ENCODE measurements around the gene CDCA8. TPM values are rescaled to one million over a fixed set of nuclear protein-coding genes. Genes with fewer than 3 reads are reported as not detected.

CDCA8 gene
- total and polyA plus RNA-seq, 2 of the 13 experiments (the other 11 are each of a cell fraction or from before 2014, with no cell fraction given), result 24.1 to 38.6 TPM

- TF ChIP-seq GABPA (IDR thresholded peaks at IDR 0.05; ENCODE audit: low read depth, low read length) (peak; percentile 65), GABPA (CRISPR knock-in tag; IDR thresholded peaks at IDR 0.05; ENCODE audit: low read depth) (peak; percentile 91), NFYC (CRISPR knock-in tag; IDR thresholded peaks at IDR 0.05) (peak; percentile 94), NKX3-1 (CRISPR knock-in tag; IDR thresholded peaks at IDR 0.05) (peak; percentile 59; the same call in 1 of the 2 replicates), ZNF629 (CRISPR knock-in tag; conservative IDR thresholded peaks at IDR 0.05) (no peak), WIZ (CRISPR knock-in tag; IDR thresholded peaks at IDR 0.05) (0 out of 2 replicates have a peak, but pooled peaks have one; percentile 63), TEF (CRISPR knock-in tag; IDR thresholded peaks at IDR 0.05) (no peak), MEIS1 (CRISPR knock-in tag; IDR thresholded peaks at IDR 0.05; ENCODE audit: borderline replicate concordance) (no peak), IKZF1 (IDR thresholded peaks at IDR 0.05) (no peak), MED13 (CRISPR knock-in tag; IDR thresholded peaks at IDR 0.05) (peak; percentile 65; the same call in 1 of the 2 replicates), TAF1 (CRISPR knock-in tag; IDR thresholded peaks at IDR 0.05) (peak; percentile 61; the same call in 1 of the 2 replicates), SRF (IDR thresholded peaks at IDR 0.05; ENCODE audit: low read depth, low read length) (peak; percentile 31; the same call in 1 of the 2 replicates), E2F5 (CRISPR knock-in tag; conservative IDR thresholded peaks at IDR 0.05) (peak; percentile 96), ZNF501 (CRISPR knock-in tag; IDR thresholded peaks at IDR 0.05) (peak; percentile 83), RARA (CRISPR knock-in tag; IDR thresholded peaks at IDR 0.05) (no peak), POLR2A (IDR thresholded peaks at IDR 0.05; ENCODE audit: insufficient read depth in 1 of 2, low read depth in 2 of 2, low read length in 2 of 2) (peak; percentile 79 to 91; a peak in 3 of 4 replicates), ETV5 (CRISPR knock-in tag; IDR thresholded peaks at IDR 0.05; ENCODE audit: borderline replicate concordance) (no peak), BATF2 (CRISPR knock-in tag; IDR thresholded peaks at IDR 0.05) (0 out of 2 replicates have a peak, but pooled peaks have one; percentile 61), ATF4 (CRISPR knock-in tag; IDR thresholded peaks at IDR 0.05) (peak in 1 of 2 experiments; percentile 89; a peak in 2 of 4 replicates), CHD2 (IDR thresholded peaks at IDR 0.05; ENCODE audit: low read depth, low read length) (0 out of 2 replicates have a peak, but pooled peaks have one; percentile 10), ZNF350 (CRISPR knock-in tag; IDR thresholded peaks at IDR 0.05; ENCODE audit: borderline replicate concordance, low read depth) (no peak; the same call in 1 of the 2 replicates), PRDM15 (CRISPR knock-in tag; IDR thresholded peaks at IDR 0.05) (0 out of 2 replicates have a peak, but pooled peaks have one; percentile 31), SOX5 (CRISPR knock-in tag; IDR thresholded peaks at IDR 0.05; ENCODE audit: borderline replicate concordance) (peak; percentile 7; the same call in 1 of the 2 replicates)
Observed at GRCh38 chr1:37692078-37692833, at the start of gene CDCA8 (continued).

Data from HepG2 (cell line).